B cell (primary cell): ENCODE measurements around the gene SIGLEC10. TPM values are rescaled to one million over a fixed set of nuclear protein-coding genes. Genes with fewer than 3 reads are reported as not detected.
"Not testable (repeated sequence)": the region's sequence is repeated elsewhere in the genome, so short reads cannot be mapped to it uniquely, and the experiment has no call there.

Experiments used
- ATAC-seq: fragments of 200-7000 bp; cut with Tn5 transposase; one replicate; pipeline ENCODE4 v1.10.0; 2021; ENCODE audit warnings: low read depth, mild to moderate bottlenecking, moderate number of reproducible peaks, moderate library complexity
- CTCF ChIA-PET: fragments of 350-600 bp; sonication (Branson Sonifier 250); formaldehyde crosslinking; loops from one replicate; lab custom pipeline; 2021; ENCODE audit warnings: antibody characterized with exemption, inconsistent platforms; lab: Charles Lee
- POLR2A ChIA-PET: fragments of 350-600 bp; sonication (Branson Sonifier 250); formaldehyde crosslinking; loops from one replicate; lab custom pipeline; 2021; ENCODE audit warnings: antibody characterized with exemption; lab: Charles Lee
- DNase-seq: peaks from one replicate; pipeline ENCODE4 v3.0.0; 2013
- H2AFZ ChIP-seq: 2 replicates; pipeline ENCODE4 v1.6.1; 2012; ENCODE audit warnings: mild to moderate bottlenecking, low read depth, low read length; ENCODE audit not compliant: insufficient read depth, poor library complexity, severe bottlenecking
- H3K27ac ChIP-seq, 2 donors: 1 replicate in 1 of 2; 2 replicates in 1 of 2; pipeline ENCODE4 v1.5.1; 2012 to 2013; ENCODE audit warnings: low read length in 2 of 2, mild to moderate bottlenecking in 2 of 2, moderate library complexity in 1 of 2
- H3K27me3 ChIP-seq, 4 experiments: fragments of 200-600 bp in 1 of 4; sonication (generic) in 1 of 4; replicated peaks in 1 of 4; 1 replicate in 2 of 4; 2 replicates in 2 of 4; pipeline versions ENCODE4 v1.6.1 to v1.7.0; 2013 to 2016; ENCODE audit warnings: low read length in 3 of 4, mild to moderate bottlenecking in 2 of 4, mixed read lengths in 1 of 4, moderate library complexity in 1 of 4; ENCODE audit not compliant: insufficient read depth in 4 of 4, control insufficient read depth in 3 of 4; ENCODE audit errors: control extremely low read depth in 1 of 4
- H3K36me3 ChIP-seq, 2 experiments: replicated peaks in 1 of 2; 1 replicate in 1 of 2; 2 replicates in 1 of 2; pipeline versions ENCODE4 v1.6.1 to v1.7.1; 2013; ENCODE audit warnings: low read length in 1 of 2; ENCODE audit not compliant: insufficient read depth in 2 of 2, control insufficient read depth in 1 of 2; ENCODE audit errors: control extremely low read depth in 1 of 2, extremely low read depth in 1 of 2
- H3K4me1 ChIP-seq, 2 donors: fragments of 200-600 bp in 1 of 2; sonication (generic) in 1 of 2; 1 replicate in 1 of 2; 2 replicates in 1 of 2; pipeline versions ENCODE4 v1.5.1 to v1.6.1; 2013 to 2017; ENCODE audit warnings: low read length in 2 of 2; ENCODE audit not compliant: control insufficient read depth in 2 of 2, insufficient read depth in 2 of 2
- H3K4me2 ChIP-seq: replicated peaks from 2 replicates; pipeline ENCODE3; 2012; ENCODE audit warnings: mild to moderate bottlenecking, low read depth, low read length; ENCODE audit not compliant: poor library complexity, severe bottlenecking
- H3K4me3 ChIP-seq, 5 experiments: fragments of 200-600 bp in 1 of 5; sonication (generic) in 1 of 5; 1 replicate in 3 of 5; 2 replicates in 2 of 5; pipeline versions ENCODE4 v1.5.1 to v1.7.0; 2011 to 2016; ENCODE audit warnings: low read length in 4 of 5, mild to moderate bottlenecking in 4 of 5, low read depth in 2 of 5, control low read depth in 1 of 5, moderate library complexity in 1 of 5; ENCODE audit not compliant: insufficient read depth in 1 of 5; ENCODE audit errors: control extremely low read depth in 1 of 5, extremely low read depth in 1 of 5
- H3K79me2 ChIP-seq: fragments of 200-600 bp; sonication (generic); one replicate; pipeline ENCODE4 v1.6.0; 2016; ENCODE audit warnings: low read length; ENCODE audit not compliant: control insufficient read depth, insufficient read depth
- H3K9ac ChIP-seq: fragments of 200-600 bp; sonication (generic); 2 replicates; pipeline ENCODE4 v1.6.1; 2017; ENCODE audit warnings: mild to moderate bottlenecking, low read length, moderate library complexity
- H3K9me3 ChIP-seq, 3 donors: one replicate each; pipeline versions ENCODE4 v1.6.1 to v1.7.1; 2013; ENCODE audit warnings: low read length in 2 of 3; ENCODE audit not compliant: control insufficient read depth in 2 of 3, insufficient read depth in 1 of 3; ENCODE audit errors: control extremely low read depth in 1 of 3
- H4K20me1 ChIP-seq: 2 replicates; pipeline ENCODE4 v1.6.0; 2012; ENCODE audit warnings: mild to moderate bottlenecking, low read length; ENCODE audit not compliant: insufficient read depth, control insufficient read depth, poor library complexity, severe bottlenecking
- H3K27ac Mint-ChIP-seq: one replicate; pipeline ENCODE4 v1.8.0; 2021; ENCODE audit warnings: mixed read lengths
- H3K27me3 Mint-ChIP-seq: one replicate; pipeline ENCODE4 v1.8.0; 2021; ENCODE audit warnings: mixed read lengths
- H3K4me1 Mint-ChIP-seq: one replicate; pipeline ENCODE4 v1.8.0; 2021; ENCODE audit warnings: mixed read lengths
- H3K4me3 Mint-ChIP-seq: one replicate; pipeline ENCODE4 v1.8.0; 2021; ENCODE audit warnings: mixed read lengths
- H3K9me3 Mint-ChIP-seq: one replicate; pipeline ENCODE4 v1.8.0; 2022; ENCODE audit warnings: mixed read lengths; ENCODE audit not compliant: insufficient read depth
- EZH2 ChIP-seq: IDR thresholded peaks from 2 replicates; pipeline ENCODE4 v1.6.1; 2012; ENCODE audit warnings: borderline replicate concordance, low read depth, mild to moderate bottlenecking, moderate library complexity, low read length; ENCODE audit not compliant: insufficient read depth, poor library complexity, severe bottlenecking
- WGBS: methylation state at CpG from one replicate; pipeline ENCODE4 v1.1.5; 2013; ENCODE audit warnings: missing lambda C conversion rate; ENCODE audit not compliant: insufficient coverage; 5-methylcytosine and 5-hydroxymethylcytosine counted together
- intact Hi-C: fragments of 100-400 bp; cut with micrococcal nuclease; formaldehyde crosslinking; loops from one replicate; pipeline ENCODE4 v1.10.0; 2022
- polyA plus RNA-seq: library from polyadenylated mRNA; depleted of rRNA; stranded (reverse); fragments of >200 nt; gene quantifications from 2 replicates; pipeline ENCODE4 v1.2.3, GENCODE V29; 2012
- total RNA-seq, 2 donors: library from RNA; stranded (reverse); fragments of 120-200 nt in 1 of 2; gene quantifications; 1 replicate in 1 of 2; 2 replicates in 1 of 2; pipeline versions ENCODE4 v1.2.3 to v1.2.4, GENCODE V29; 2013 to 2022
- TF ChIP-seq, protein P1 (sequence below): fragments of 200-600 bp; IDR thresholded peaks from one replicate; pipeline ENCODE4 v1.8.0; 2022; ENCODE audit warnings: antibody characterized with exemption, mild to moderate bottlenecking

SIGLEC10 gene
- total and polyA plus RNA-seq, 2 donors (not counting 1 experiment from before 2014, with no cell fraction given), result 49.1 to 87.6 TPM

GRCh38 chr19:51463976-51464581 lies 46.6 kb upstream of the SIGLEC10 start:
- POLR2A ChIA-PET, result interaction anchor here (0.9 kb wide), 1 partner anchor 11 kb away, joined by 3 read pairs; no protein-coding TSS in a partner anchor
- WGBS, result 32% methylated on average over 7 of the region's 33 CpGs
- H3K9ac ChIP-seq, H3K9me3 ChIP-seq, H3K4me3 ChIP-seq, H3K4me1 ChIP-seq, H3K4me3 Mint-ChIP-seq, intact Hi-C loops, H3K27ac ChIP-seq, H3K4me1 Mint-ChIP-seq, H3K9me3 Mint-ChIP-seq, H3K27ac Mint-ChIP-seq, H4K20me1 ChIP-seq, H3K36me3 ChIP-seq, DNase-seq, H3K4me2 ChIP-seq, H2AFZ ChIP-seq, ATAC-seq, H3K79me2 ChIP-seq: not testable (repeated sequence)
- CTCF ChIA-PET, result interaction anchor here (1.3 to 19.1 kb wide), 2 partner anchors 9 to 194 kb away, joined by 4 to 681 read pairs; no protein-coding TSS in a partner anchor
- H3K27me3 Mint-ChIP-seq, result peaks cover 47% of the 10 kb centered on the region
- H3K27me3 ChIP-seq, result peaks cover 0 to 28% (median 9%) of the 10 kb centered on the region in 4 experiments

DNA sequence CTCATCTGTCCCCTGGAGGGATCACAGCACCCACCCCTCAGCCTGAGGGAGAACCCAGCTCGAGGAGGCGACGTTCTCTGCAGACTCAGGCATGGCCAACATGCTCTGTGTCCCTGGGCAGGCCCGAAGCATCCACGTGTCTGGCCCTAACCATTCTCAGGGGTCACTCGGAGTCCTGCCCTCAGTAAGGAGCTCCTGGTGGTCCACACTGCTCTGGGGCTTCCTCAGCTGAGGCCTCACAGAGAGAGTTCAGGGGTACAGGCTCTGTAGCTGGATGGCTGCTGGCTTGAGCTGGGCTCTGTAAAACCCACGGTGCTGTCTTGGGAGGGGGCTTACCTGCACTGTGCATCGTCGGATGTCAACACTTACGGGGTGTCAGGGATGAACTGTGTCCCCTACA lies 45.2 kb upstream of the SIGLEC10 start:
- Mint-ChIP-seq H3K4me3 (no peak overlapping the region), H3K27me3 (peaks cover 35% of the 10 kb centered on the region), H3K4me1 (no peaks in the 10 kb centered on the region), H3K27ac (no peak overlapping the region), H3K9me3 (no peaks in the 10 kb centered on the region)
- WGBS, result 87% methylated on average over 7 of the region's 10 CpGs
- H2AFZ ChIP-seq, result no peak overlapping the region
- H3K9me3 ChIP-seq, result peaks cover 0 to 9% (median 0%) of the 10 kb centered on the region in 3 donors
- no peaks in the 10 kb centered on the region for H3K36me3 ChIP-seq
- no peak overlapping the region for H3K4me3 ChIP-seq
- intact Hi-C loops, result no loop called here
- H3K27me3 ChIP-seq, result peaks cover 0 to 24% (median 10%) of the 10 kb centered on the region in 4 experiments
- no peak overlapping the region for H3K9ac ChIP-seq
- H3K27ac ChIP-seq, result no peak overlapping the region
- no peaks in the 10 kb centered on the region for H4K20me1 ChIP-seq
- ATAC-seq (no peak), DNase-seq (no peak)
- H3K4me1 ChIP-seq, result peaks cover 0 to 7% of the 10 kb centered on the region in 2 donors
- TF ChIP-seq, protein P1, sequence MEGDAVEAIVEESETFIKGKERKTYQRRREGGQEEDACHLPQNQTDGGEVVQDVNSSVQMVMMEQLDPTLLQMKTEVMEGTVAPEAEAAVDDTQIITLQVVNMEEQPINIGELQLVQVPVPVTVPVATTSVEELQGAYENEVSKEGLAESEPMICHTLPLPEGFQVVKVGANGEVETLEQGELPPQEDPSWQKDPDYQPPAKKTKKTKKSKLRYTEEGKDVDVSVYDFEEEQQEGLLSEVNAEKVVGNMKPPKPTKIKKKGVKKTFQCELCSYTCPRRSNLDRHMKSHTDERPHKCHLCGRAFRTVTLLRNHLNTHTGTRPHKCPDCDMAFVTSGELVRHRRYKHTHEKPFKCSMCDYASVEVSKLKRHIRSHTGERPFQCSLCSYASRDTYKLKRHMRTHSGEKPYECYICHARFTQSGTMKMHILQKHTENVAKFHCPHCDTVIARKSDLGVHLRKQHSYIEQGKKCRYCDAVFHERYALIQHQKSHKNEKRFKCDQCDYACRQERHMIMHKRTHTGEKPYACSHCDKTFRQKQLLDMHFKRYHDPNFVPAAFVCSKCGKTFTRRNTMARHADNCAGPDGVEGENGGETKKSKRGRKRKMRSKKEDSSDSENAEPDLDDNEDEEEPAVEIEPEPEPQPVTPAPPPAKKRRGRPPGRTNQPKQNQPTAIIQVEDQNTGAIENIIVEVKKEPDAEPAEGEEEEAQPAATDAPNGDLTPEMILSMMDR, result no peak
- no peak for TF ChIP-seq EZH2
- POLR2A ChIA-PET, result no interaction called here
- no peaks in the 10 kb centered on the region for H3K79me2 ChIP-seq
- CTCF ChIA-PET, result interaction anchor here (0.7 to 2.1 kb wide), 3 partner anchors 9 to 194 kb away, joined by 4 to 12 read pairs (median 6); no protein-coding TSS in a partner anchor
- no peak overlapping the region for H3K4me2 ChIP-seq
